Stimulated activated CD8-positive, alpha-beta memory T cell treated with anti-CD3 and anti-CD28 coated beads, Interleukin-2, amount 100 ng/mL, for 48 hours (primary cell): Measurements from ENCODE around the gene SYNE2.
"Not testable (repeated sequence)": the region's sequence is repeated elsewhere in the genome, so short reads cannot be mapped to it uniquely, and the experiment has no call there.

Experiments
- DNase-seq, 2 donors: peaks; one replicate each; pipeline ENCODE4 v3.0.0-alpha.2; 2020; ENCODE audit warnings: low read depth in 2 of 2

Gene SYNE2

DNA sequence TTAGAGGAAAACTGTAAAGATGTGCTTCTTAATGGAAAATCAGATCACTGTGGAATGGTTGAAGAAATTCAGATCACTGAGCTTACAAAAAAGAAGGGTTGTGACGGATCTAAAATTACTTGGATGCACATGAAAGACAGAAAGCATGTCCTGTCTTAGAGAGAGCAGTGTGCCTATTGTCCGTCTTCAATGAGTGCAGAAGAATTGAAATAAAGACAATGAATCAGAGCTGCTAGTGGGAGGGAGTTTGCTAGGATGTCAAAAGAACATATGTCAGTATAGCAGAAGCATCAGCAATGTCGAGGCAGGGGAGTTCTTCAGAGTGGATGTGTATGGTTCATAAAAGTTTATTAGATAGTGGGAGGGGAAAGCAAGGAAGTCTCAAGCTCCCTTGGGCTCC, 172.7 kb downstream of the SYNE2 start:
- no peak for DNase-seq

DNA sequence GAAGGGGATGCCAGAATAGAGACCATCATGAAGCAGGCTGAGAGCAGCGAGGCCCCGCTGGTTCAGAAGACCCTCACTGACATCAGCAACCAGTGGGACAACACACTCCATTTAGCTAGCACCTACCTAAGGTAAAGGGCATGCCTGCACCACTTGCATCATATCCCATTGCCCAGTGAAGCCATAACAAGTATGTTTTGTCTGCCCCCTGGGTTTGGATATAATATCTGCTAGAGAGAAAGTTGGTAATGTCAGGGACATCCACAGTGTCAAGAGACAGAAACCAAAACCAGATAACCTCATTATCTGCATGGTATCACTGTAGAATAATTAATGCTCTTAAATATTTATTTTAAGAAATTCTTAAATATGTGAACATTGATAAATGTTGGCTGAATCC, 173.8 kb downstream of the SYNE2 start:
- no peak for DNase-seq

DNA sequence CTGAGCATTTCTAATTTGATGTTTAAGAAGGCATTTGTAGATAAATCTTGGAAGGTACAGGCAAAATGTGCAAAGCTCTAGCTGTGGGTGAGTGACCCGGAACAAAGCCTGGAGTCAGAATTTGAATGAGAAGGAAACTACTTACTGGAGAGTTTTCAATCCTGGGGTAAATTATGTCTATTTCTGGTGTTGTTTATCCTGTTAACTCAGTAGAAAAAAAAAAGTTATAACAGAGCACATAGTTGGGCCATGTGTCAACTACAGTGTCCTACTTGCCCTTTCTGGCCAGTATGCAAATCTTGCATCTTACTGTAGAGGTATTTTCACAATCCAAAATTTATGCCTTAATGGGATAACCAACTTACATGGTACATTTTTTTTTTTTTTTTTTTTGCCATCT, 182.3 kb downstream of the SYNE2 start:
- no peak for DNase-seq

DNA sequence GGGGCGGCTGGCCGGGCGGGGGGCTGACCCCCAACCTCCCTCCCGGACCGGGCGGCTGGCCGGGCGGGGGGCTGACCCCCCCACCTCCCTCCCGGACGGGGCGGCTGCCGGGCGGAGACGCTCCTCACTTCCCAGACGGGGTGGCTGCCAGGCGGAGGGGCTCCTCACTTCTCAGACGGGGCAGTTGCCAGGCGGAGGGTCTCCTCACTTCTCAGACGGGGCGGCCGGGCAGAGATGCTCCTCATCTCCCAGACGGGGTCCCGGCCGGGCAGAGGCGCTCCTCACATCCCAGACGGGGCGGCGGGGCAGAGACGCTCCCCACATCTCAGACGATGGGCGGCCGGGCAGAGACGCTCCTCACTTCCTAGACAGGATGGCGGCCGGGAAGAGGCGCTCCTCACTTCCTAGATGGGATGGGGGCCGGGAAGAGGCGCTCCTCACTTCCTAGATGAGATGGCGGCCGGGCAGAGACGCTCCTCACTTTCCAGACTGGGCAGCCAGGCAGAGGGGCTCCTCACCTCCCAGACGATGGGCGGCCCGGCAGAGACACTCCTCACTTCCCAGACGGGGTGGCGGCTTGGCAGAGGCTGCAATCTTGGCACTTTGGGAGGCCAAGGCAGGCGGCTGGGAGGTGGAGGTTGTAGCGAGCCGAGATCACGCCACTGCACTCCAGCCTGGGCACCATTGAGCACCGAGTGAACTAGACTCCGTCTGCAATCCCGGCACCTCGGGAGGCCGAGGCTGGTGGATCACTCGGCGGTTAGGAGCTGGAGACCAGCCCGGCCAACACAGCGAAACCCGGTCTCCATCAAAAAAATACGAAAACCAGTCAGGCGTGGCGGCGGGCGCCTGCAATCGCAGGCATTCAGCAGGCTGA, 185.3 kb downstream of the SYNE2 start:
- DNase-seq = not testable (repeated sequence)

DNA sequence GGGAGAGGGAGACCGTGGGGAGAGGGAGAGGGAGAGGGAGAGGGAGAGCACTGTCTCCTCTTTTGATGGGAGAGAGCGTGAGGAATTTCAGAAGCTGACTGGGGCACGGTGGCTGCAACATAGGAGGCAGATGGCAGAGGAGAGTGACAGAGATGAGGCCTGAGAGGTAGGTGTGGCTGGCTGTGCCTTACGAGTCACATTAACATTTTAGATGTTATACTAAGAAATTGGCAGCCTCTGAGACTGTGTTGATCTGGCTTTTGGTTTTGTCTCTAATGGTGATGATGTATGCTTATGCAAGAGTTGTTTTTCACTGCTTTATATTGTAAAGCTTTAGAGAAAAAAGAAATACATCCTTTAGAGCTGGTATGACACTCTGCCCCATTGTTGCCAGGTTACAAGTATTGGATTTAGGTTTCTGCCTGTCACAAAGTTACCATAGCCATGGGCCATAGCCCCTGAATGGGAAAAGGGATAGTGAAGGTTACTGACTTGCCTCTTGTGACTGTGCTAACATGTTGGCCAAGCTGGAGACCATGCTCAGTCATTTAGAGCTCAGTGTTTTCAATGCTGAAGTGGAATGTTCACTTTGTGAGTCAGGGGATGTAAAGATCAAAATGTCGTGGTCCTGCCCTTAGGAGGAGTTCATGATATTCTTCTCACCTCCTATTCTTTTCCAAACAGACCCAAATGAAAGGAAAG, 186.2 kb downstream of the SYNE2 start:
- no peak for DNase-seq

DNA sequence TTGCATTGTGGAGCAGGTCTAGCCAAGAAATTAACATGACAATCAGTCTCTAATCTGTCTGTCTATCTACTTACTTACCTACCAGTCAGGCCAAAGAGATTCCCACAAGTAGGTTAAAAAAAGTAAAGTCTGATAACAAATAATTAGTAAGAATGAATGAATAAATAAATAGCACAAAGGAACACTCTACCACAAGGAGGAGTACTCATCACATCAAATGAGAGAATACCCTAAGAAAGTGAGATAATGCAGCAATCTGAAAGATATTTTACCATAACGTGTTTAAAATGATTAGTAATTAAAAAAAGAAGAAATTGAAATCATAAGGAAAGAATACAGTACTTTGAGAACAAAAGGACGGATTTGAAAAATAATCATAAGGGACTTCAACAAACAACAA, 187.2 kb downstream of the SYNE2 start:
- no peak for DNase-seq

DNA sequence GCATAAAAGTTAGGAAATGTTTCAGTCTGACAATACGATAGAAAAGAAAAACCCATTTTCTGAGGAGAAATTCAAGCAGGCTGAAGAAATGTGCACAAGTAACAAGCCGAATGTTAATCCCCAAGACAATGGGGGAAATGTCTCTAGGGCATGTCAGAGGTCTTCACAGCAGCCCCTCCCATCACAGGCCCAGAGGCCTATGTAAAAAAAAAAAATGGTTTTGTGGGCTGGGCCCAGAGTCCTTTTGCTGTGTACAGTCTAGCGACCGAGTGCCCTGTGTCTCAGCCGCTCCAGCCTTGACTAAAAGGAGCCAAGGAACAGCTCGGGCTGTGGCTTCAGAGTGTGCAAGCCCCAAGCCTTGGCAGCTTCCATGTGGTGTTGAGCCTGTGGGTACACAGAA, 190.5 kb downstream of the SYNE2 start:
- not testable (repeated sequence) for DNase-seq

DNA sequence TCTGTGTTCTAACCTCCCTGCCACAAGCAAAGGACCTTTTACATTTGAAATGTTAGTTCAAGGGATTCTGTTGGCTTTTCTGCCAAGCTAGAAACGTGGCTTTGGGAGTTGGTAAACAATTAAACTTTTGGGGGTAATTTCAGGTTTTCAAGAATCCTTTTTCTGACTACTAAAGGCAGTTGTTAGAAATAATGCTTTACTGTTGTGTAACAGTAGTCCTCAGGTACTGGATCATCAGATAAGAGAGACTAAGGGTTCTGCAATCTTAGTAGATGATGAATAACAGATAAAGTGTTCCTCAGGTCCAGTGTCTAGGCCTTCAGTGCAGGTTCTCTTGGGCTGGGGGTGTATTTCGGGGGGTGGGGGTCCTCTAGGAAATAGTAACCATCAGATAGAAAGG, 192.3 kb downstream of the SYNE2 start:
- no peak for DNase-seq

DNA sequence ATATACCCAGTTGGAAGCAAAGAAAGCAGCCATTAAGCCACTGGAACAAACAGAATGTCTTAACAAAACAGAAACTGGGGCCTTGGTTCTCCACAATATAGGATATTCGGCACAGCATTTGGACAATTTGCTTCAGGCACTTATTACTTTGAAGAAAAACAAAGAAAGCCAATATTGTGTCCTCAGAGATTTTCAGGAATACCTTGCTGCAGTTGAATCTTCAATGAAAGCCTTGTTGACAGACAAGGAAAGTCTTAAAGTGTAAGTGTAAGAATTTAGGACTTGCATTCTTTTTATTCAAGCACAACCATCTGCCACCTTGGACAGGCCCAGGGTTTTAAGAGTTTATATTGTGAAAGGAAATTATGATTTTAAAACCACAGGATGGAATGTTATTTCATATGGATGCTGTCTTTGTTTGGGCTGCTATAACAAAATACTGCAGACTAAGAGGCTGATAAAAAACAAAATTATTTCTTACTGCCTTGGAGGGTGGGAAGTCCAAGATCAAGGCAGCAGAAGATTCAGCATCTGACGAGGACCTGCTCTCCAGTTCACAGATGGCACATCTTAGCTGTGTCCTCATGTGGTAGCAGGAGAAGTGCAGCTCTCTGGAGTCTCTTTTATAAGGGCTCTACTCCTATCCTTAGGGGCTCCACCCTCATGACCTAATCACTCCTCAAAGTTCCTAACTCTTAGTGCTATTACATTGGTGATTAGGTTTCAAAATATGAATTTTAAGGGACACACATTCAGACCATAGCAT, 197.0 kb downstream of the SYNE2 start:
- no peak for DNase-seq

DNA sequence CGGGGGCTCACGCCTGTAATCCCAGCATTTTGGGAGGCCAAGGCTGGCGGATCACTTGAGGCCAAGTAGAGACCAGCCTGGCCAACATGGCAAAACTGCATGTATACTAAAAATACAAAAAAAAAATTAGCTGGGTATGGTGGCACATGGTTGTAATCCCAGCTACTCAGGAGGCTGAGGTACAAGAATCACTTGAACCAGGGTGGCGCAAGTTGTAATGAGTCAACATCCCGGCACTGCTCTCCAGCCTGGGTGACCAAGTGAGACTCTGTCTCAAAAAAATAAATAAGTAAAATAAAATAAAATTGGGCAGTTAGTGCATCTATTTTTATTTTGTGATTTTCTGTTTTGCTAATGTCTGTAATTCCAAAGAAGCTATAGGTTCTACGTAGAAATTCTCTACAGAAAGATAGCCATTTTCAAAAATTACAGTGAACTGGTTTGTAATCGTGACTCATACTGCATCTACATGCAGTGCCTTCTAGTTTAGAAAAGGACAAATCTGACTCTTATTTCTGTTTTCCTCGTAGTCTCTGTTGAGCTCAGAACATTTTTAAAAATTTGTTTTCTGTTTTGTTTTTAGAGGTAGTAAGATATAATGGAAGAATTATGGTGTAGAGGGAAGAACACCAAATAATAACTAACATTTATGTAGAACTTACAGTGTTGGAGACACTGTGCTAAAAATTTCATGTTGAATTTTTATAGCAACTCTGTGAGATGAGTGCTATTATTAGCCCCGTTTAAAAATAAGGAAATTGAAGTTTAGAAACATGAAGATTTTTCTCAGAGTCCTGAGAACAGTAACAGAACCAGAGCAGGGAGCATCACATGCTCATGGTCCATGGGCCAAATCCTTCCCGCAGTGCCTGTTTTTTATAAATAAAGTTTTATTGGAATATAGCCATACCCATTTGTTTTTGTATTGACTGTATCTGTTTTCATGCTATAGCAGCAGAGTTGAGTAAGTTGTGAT, 201.2 kb downstream of the SYNE2 start:
- DNase-seq = no peak

DNA sequence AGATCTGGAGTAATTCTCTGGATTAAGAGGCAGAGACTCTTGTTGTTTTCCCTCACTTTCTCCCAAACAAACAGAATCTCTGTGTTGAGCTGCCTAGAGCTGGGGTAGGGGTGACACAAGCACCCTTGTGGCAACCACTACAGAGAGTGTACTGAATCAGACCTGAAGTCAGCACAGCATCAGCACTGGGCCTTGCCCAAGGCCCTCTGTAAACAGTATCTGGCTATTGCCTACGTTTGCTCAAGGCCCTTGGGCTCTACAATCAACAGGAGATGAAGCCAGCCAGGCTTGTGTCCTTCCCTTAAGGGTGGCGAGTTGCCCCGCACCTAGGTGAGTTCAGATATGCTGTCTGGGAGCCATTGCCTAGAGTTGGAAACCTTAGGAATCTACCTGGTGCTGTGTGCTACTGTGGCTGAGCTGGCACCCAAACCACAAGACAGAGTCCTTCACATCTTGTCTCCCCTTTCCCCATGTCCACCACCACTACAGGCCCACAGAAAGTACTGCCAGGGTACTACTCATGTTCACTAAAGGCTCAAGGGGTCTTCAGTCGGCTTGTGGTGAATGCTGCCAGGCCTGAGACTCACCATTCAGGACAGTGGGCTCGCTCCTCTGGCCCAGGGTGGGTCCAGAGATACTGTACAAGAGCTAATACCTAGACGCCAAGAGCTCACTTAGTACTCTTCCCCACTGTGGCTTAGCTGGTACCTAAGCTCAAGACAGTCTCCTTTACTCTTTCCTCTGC, 206.8 kb downstream of the SYNE2 start:
- no peak for DNase-seq

DNA sequence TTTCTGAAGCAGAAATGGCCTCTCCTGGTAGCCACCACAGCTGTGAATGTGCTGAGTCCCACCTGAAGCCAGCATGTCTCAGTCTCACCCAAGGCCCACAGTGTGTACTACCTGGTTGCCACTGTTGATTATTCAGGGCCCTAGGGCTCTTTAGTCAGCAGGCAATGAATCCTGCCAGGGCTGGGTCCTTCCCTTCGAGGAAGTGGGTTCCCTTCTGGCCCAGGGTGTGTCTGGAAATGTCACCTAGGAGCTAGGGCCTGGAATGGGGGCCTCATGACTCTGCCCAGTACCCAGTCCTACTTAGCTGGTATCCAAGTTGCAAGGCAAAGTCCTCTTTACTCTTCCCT, 207.4 kb downstream of the SYNE2 start:
- DNase-seq = no peak

DNA sequence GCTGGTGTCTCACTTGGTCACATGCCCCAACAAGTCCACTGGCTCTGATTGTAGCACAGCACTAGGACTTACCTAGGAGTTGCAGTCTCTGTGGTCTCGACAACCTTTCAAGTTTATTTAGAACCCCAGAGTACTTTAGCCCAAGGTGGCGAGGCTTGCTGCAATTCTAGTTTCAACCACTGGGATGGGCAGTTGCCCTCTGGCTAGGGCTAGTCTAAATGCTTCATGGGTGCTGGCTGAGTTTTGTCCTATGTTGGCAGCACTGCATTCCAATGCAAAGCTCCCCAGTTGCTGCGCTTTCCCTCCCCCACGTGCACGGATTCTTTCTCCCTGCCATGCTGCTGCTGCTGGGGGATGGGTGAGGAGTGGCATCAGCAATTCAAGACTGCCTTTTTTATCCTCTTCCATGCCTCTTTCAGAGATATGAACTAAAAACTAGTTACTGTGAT, 207.9 kb downstream of the SYNE2 start:
- DNase-seq = no peak

DNA sequence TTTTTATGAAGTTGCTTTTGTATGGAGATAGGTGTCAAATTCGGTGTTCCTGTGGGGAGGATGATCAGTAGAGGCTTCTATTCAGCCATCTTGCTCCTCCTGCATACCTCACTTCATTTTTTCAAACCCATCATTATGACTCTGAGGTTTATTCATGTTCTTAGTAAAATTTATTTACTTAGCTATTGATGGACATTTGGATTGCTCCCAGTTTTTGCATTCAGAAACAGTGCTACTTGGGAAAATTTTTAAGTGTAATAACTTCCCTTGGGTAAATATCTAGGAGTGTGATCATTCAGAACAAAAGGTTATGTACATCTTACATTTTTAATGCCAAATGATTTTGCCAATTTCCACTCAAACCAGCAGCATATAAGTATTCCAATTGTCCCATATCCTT, 208.3 kb downstream of the SYNE2 start:
- DNase-seq = no peak

DNA sequence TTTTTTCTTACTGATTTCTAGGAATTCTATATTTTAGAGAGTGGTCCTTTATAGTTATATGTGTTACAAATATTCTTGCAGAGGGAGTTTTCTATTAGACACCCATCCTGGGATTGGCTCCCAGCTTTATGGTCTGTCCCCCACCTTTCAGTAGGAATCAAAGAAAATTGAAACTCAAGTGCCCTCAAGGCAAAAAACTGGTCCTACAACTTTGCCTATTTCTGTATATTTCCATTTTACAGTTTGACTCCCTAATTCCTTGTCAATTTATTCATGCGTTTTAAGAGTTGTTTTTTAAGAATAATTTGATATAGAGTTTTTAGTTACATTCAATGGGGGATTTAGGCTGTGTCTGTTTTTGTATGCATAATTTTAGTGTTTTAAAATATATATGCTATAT, 208.9 kb downstream of the SYNE2 start:
- DNase-seq = no peak

DNA sequence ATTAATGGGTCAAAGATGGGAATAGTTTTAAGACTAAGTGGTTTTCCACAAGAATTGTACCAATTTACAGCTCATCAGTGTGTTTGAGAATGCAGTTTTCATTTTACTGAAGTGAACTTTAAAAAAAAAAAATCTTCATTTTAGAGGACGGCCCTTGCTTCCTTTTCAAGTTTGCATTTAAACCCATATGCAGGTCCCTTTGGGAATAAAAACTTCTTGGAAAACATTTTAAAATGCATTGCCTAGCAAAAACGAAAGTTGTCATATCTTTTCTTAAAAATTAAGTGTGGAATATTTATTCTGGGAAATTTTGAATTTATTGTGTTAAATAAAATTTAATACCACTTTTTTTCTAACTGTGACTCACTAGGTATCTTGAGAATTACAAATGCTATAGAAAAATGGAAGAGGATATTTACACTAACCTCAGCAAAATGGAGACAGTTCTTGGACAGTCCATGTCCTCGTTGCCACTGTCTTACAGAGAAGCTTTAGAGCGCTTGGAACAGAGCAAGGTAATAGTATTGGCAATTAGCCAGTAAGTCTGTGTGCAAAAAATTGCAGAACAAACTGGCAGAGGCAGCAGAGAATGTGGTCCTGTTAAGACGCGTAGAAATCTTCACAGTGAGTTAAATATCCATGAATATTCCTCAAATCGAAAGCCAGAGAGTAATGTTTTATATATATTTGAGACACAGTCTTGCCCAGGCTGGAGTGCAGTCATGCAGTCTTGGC, 209.7 kb downstream of the SYNE2 start:
- no peak for DNase-seq

DNA sequence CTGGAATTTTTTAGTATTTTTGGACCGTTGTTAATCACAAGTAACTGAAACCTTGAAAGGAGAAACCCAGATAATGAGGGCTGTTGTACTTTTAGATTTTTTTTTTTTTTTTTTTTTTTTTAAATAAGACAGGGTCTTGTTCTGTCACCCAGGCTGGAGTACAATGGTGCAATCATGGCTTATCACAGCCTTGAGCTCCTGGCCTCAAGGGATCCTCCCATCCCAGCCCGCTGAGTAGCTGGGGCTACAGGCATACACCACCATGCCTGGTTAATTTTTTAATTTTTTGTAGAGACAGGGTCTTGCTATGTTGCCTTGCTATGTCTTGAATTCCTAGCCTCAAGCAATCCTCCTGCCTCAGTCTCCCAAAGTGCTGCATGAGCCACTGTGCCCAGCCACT, 211.6 kb downstream of the SYNE2 start:
- DNase-seq = no peak

DNA sequence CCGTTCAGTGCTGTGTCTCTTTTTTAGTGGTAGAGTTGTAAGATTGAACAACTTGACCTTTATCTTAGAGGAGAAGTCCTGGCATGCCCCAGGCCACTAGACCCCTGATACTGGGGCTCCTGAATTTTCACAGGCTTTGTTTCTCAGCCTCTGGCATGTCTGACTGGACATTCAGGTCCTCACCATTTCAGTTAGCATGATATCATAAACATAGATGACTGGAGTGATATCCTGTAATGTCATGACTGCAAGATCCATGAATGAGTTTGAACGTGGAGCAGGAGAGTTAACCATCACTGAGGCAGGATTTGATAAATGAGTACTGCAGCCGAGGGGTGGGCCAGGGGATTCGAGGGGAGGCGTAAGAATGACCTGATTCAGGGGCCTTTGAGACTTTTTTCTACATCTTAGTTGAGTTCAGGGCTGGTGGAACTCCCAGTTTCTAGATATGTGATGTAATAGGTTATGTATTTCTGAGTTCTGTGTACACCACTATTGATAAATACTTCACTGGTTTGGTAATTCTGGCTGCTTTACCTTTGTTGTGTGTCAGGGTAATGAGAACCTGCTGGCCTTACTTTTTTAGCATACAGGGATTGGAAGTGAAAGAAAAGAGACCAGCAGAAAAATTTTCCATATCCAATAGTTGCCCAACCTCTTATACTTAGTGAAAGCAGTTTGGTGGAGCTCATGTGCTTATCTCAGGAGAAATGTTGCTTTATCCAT, 217.0 kb downstream of the SYNE2 start:
- DNase-seq = no peak

DNA sequence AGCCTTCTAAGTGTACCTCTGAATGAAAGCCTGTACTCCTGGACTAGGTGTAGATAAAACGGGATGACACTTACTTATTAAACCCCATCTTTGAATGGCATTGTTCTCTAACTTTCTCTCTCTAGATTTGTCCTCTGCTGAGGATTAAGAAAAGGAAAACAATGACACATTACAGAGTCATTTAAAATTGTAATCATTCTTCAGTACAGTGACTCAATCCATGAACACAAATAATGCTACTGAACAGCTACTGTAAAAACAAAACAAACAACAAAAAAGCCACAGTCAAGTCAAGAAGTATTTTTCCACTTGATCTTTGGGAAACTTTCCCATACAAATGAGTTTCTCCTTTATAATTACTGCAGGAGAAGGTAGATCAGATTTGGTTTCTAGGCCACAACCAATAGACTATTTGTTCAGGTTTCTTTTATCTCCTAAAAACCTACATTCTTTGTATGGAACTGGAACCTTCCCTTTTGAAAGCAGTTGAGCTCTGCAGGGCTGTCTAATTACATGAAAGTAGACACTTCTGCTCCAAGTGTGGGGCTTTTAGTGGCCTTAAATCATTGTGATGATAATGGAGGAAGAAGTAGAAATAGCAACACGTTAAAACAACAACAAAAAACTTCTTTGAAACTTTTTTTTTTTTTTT, 222.3 kb downstream of the SYNE2 start:
- no peak for DNase-seq
